Nephron (organoid): ENCODE results near the gene ASB2.

ENCODE experiments used
- H3K27ac Mint-ChIP-seq, 3 experiments: 2 replicates each; pipeline ENCODE4 v1.8.0; 2020; ENCODE audit warnings: mixed read lengths in 3 of 3, mild to moderate bottlenecking in 2 of 3, moderate library complexity in 1 of 3
- H3K27me3 Mint-ChIP-seq: 2 replicates; pipeline ENCODE4 v1.8.0; 2021; ENCODE audit warnings: low read depth, mild to moderate bottlenecking, moderate library complexity, mixed read lengths
- H3K36me3 Mint-ChIP-seq: 2 replicates; pipeline ENCODE4 v1.8.0; 2020; ENCODE audit warnings: low read depth, mixed read lengths
- H3K4me1 Mint-ChIP-seq: 2 replicates; pipeline ENCODE4 v1.8.0; 2020; ENCODE audit warnings: mixed read lengths
- H3K4me3 Mint-ChIP-seq, 3 experiments: 2 replicates each; pipeline ENCODE4 v1.8.0; 2020; ENCODE audit warnings: mild to moderate bottlenecking in 3 of 3, mixed read lengths in 3 of 3, moderate library complexity in 2 of 3
- H3K9me3 Mint-ChIP-seq: 2 replicates; pipeline ENCODE4 v1.8.0; 2020; ENCODE audit warnings: mixed read lengths
- TF ChIP-seq, protein P1 (sequence below), 3 experiments: fragments of 200-600 bp; sonication (generic); IDR thresholded peaks; one replicate each; pipeline ENCODE4 v1.5.0; 2021; ENCODE audit warnings: antibody characterized with exemption in 3 of 3; ENCODE audit not compliant: unreplicated experiment in 3 of 3

ASB2 gene

DNA sequence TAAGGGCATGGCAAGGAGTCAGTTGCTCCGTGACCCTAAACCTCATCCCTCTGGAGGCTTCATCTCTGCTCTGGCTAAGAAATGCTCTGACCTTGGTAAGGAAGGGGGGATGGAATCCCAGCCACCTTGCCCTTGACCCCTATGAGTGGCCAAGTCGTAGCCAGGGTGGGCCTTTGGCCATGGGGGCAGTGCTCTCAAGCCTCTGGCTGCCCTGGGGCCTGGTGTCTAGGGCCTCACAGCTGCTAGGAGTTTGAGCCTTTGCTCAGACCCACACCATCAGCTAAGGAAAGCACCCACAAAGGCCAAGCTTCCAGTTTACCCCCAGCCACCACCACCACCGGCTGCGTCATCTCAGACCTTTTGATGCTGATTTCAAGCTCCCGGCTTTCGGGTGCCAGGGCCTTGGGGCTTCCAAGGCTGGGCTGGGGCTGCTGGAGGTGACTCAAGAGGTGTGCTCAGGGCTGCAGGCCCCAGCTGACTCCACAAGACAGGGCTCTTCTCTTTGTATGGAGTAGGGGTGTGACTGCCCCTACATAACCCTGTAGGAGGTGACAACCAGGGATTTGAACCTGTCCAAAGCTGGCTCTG, 3.7 kb downstream of the ASB2 start:
- Mint-ChIP-seq H3K27ac (no peak overlapping the region), H3K4me3 (no peak overlapping the region), H3K27me3 (peaks cover 20% of the 10 kb centered on the region), H3K9me3 (no peaks in the 10 kb centered on the region), H3K4me1 (peaks cover 60% of the 10 kb centered on the region), H3K36me3 (no peaks in the 10 kb centered on the region)
- TF ChIP-seq, protein P1, sequence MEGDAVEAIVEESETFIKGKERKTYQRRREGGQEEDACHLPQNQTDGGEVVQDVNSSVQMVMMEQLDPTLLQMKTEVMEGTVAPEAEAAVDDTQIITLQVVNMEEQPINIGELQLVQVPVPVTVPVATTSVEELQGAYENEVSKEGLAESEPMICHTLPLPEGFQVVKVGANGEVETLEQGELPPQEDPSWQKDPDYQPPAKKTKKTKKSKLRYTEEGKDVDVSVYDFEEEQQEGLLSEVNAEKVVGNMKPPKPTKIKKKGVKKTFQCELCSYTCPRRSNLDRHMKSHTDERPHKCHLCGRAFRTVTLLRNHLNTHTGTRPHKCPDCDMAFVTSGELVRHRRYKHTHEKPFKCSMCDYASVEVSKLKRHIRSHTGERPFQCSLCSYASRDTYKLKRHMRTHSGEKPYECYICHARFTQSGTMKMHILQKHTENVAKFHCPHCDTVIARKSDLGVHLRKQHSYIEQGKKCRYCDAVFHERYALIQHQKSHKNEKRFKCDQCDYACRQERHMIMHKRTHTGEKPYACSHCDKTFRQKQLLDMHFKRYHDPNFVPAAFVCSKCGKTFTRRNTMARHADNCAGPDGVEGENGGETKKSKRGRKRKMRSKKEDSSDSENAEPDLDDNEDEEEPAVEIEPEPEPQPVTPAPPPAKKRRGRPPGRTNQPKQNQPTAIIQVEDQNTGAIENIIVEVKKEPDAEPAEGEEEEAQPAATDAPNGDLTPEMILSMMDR (IDR thresholded peaks at IDR 0.05; ENCODE audit: unreplicated experiment in 3 of 3), result no peak

GRCh38 chr14:93971635-93972027, 4.7 kb downstream of the ASB2 start:
- Mint-ChIP-seq H3K4me3 (no peak overlapping the region), H3K9me3 (no peaks in the 10 kb centered on the region), H3K36me3 (no peaks in the 10 kb centered on the region), H3K27me3 (peaks cover 22% of the 10 kb centered on the region), H3K4me1 (peaks cover 56% of the 10 kb centered on the region), H3K27ac (no peak overlapping the region)
- TF ChIP-seq, protein P1 (IDR thresholded peaks at IDR 0.05; ENCODE audit: unreplicated experiment in 3 of 3), result no peak

DNA sequence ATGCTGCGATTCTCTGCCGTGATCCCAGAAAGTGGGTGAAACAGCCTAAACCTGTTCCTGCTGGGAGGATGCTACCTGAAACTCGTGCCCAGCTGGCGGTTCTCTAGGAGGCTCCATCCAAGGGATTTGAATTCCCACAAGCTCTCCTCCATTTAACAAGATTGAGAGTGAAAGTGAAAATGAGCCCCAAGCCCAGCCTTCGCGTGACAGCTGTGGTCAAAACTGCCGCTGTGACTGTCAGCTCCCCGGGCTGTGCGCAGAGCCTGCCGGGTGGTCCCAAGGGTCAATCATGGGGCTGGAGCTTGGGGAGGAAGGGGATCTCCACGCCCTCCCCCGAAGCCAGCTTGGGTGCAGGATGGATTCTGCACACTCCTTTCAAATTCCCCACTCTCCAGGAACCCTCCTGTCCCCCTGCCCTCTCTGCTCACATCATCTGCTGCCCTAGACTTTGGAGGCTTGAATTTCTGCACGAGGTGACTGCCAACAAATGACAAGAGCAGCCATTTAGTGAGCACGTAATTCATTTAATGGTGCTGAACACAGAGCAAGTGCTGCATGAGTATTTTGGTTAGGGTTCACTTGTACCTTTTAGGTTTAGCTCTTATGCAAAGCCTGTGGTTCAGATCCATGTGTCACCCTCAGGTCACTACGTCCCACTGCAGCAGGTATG, 5.3 kb downstream of the ASB2 start:
- TF ChIP-seq, protein P1 (IDR thresholded peaks at IDR 0.05; ENCODE audit: unreplicated experiment in 3 of 3), result no peak
- Mint-ChIP-seq H3K27me3 (peaks cover 27% of the 10 kb centered on the region), H3K4me3 (peak overlapping the region in 1 of 3 experiments; percentile 42), H3K36me3 (no peaks in the 10 kb centered on the region), H3K4me1 (peaks cover 51% of the 10 kb centered on the region), H3K27ac (no peak overlapping the region), H3K9me3 (no peaks in the 10 kb centered on the region)

GRCh38 chr14:93970585-93970964, 5.8 kb downstream of the ASB2 start:
- Mint-ChIP-seq H3K4me1 (peaks cover 46% of the 10 kb centered on the region), H3K27ac (no peak overlapping the region), H3K9me3 (no peaks in the 10 kb centered on the region), H3K36me3 (no peaks in the 10 kb centered on the region), H3K27me3 (peaks cover 23% of the 10 kb centered on the region), H3K4me3 (peak overlapping the region in 1 of 3 experiments; percentile 42)
- TF ChIP-seq, protein P1 (IDR thresholded peaks at IDR 0.05; ENCODE audit: unreplicated experiment in 3 of 3), result no peak

- peak overlapping the region in 1 of 3 experiments; percentile 46 for H3K4me3 Mint-ChIP-seq
- H3K36me3 Mint-ChIP-seq, result no peaks in the 10 kb centered on the region
- TF ChIP-seq, protein P1 (IDR thresholded peaks at IDR 0.05; ENCODE audit: unreplicated experiment in 3 of 3), result no peak
- peaks cover 21% of the 10 kb centered on the region for H3K27me3 Mint-ChIP-seq
- peaks cover 40% of the 10 kb centered on the region for H3K4me1 Mint-ChIP-seq
- no peak overlapping the region for H3K27ac Mint-ChIP-seq
- no peaks in the 10 kb centered on the region for H3K9me3 Mint-ChIP-seq
These were observed 7.1 kb downstream of the ASB2 start for GRCh38 chr14:93969082-93969828.
